SK-N-SH treated with all-trans-retinoic acid at 6 μM for 48 hours (cell line): ENCODE results near the gene UHMK1.

Source experiments
- BACH2 ChIP-seq: fragments of 250-450 bp; sonication (Bioruptor Pico); IDR thresholded peaks from 2 replicates; pipeline ENCODE4 v1.9.0; 2021; ENCODE audit warnings: mild to moderate bottlenecking, borderline replicate concordance
- GLIS3 ChIP-seq: fragments of 250-450 bp; sonication (Bioruptor Pico); IDR thresholded peaks from 2 replicates; pipeline ENCODE4 v1.5.0; 2020; ENCODE audit warnings: mild to moderate bottlenecking, moderate library complexity
- ISL1 ChIP-seq: fragments of 250-450 bp; sonication (Bioruptor Pico); IDR thresholded peaks from 2 replicates; pipeline ENCODE4 v2.1.2; 2022; ENCODE audit warnings: mild to moderate bottlenecking, moderate library complexity
- OSR1 ChIP-seq: fragments of 250-450 bp; sonication (Bioruptor Pico); IDR thresholded peaks from 2 replicates; pipeline ENCODE4 v1.8.0; 2022; ENCODE audit warnings: moderate library complexity, mild to moderate bottlenecking, inconsistent platforms
- SNAI2 ChIP-seq: fragments of 250-450 bp; sonication (Bioruptor Pico); IDR thresholded peaks from 2 replicates; pipeline ENCODE4 v1.5.0; 2020; ENCODE audit warnings: mild to moderate bottlenecking, moderate library complexity
- TCF4 ChIP-seq: fragments of 250-450 bp; sonication (Bioruptor Pico); IDR thresholded peaks from 2 replicates; pipeline ENCODE4 v1.8.0; 2021; ENCODE audit warnings: mild to moderate bottlenecking, moderate library complexity, borderline replicate concordance
- TSHZ2 ChIP-seq: fragments of 250-450 bp; sonication (Bioruptor Pico); IDR thresholded peaks from 2 replicates; pipeline ENCODE4 v1.5.0; 2020; ENCODE audit warnings: mild to moderate bottlenecking, moderate library complexity
- ZC3H10 ChIP-seq: fragments of 250-450 bp; sonication (Bioruptor Pico); IDR thresholded peaks from 2 replicates; pipeline ENCODE4 v1.5.1; 2021; ENCODE audit warnings: mild to moderate bottlenecking, moderate library complexity
- ZFP3 ChIP-seq: fragments of 250-450 bp; sonication (Bioruptor Pico); IDR thresholded peaks from 2 replicates; pipeline ENCODE4 v1.5.0; 2020; ENCODE audit warnings: mild to moderate bottlenecking, moderate library complexity
- ZFP30 ChIP-seq: fragments of 450-650 bp; formaldehyde crosslinking; IDR thresholded peaks from 2 replicates; pipeline ENCODE4 v1.5.0; 2022; ENCODE audit warnings: mild to moderate bottlenecking, moderate library complexity
- ZNF8 ChIP-seq: fragments of 450-650 bp; formaldehyde crosslinking; IDR thresholded peaks from 2 replicates; pipeline ENCODE4 v1.5.0; 2020; ENCODE audit warnings: mild to moderate bottlenecking, moderate library complexity
- TF ChIP-seq, protein P1 (sequence below): fragments of 250-450 bp; sonication (Bioruptor Pico); IDR thresholded peaks from 2 replicates; pipeline ENCODE4 v1.5.1; 2020; ENCODE audit warnings: low read depth, mild to moderate bottlenecking, moderate library complexity
- TF ChIP-seq, protein P2 (sequence below): fragments of 250-450 bp; sonication (Bioruptor Pico); IDR thresholded peaks from 2 replicates; pipeline ENCODE4 v1.8.0; 2020; ENCODE audit warnings: mild to moderate bottlenecking, moderate library complexity, borderline replicate concordance
- TF ChIP-seq, protein P3 (sequence below): fragments of 250-450 bp; sonication (Bioruptor Pico); IDR thresholded peaks from 2 replicates; pipeline ENCODE4 v1.5.1; 2021; ENCODE audit warnings: mild to moderate bottlenecking, moderate library complexity

- TF ChIP-seq ZC3H10 (CRISPR knock-in tag) (no peak), ZFP30 (CRISPR knock-in tag) (no peak), TSHZ2 (no peak), OSR1 (CRISPR knock-in tag) (no peak), ZNF8 (CRISPR knock-in tag) (no peak), ZFP3 (CRISPR knock-in tag) (no peak), SNAI2 (no peak), BACH2 (CRISPR knock-in tag) (no peak), GLIS3 (CRISPR knock-in tag) (no peak), TCF4 (no peak), ISL1 (CRISPR knock-in tag) (no peak)
- TF ChIP-seq, protein P1, sequence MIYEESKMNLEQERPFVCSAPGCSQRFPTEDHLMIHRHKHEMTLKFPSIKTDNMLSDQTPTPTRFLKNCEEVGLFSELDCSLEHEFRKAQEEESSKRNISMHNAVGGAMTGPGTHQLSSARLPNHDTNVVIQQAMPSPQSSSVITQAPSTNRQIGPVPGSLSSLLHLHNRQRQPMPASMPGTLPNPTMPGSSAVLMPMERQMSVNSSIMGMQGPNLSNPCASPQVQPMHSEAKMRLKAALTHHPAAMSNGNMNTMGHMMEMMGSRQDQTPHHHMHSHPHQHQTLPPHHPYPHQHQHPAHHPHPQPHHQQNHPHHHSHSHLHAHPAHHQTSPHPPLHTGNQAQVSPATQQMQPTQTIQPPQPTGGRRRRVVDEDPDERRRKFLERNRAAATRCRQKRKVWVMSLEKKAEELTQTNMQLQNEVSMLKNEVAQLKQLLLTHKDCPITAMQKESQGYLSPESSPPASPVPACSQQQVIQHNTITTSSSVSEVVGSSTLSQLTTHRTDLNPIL (CRISPR knock-in tag): no peak
- TF ChIP-seq, protein P2, sequence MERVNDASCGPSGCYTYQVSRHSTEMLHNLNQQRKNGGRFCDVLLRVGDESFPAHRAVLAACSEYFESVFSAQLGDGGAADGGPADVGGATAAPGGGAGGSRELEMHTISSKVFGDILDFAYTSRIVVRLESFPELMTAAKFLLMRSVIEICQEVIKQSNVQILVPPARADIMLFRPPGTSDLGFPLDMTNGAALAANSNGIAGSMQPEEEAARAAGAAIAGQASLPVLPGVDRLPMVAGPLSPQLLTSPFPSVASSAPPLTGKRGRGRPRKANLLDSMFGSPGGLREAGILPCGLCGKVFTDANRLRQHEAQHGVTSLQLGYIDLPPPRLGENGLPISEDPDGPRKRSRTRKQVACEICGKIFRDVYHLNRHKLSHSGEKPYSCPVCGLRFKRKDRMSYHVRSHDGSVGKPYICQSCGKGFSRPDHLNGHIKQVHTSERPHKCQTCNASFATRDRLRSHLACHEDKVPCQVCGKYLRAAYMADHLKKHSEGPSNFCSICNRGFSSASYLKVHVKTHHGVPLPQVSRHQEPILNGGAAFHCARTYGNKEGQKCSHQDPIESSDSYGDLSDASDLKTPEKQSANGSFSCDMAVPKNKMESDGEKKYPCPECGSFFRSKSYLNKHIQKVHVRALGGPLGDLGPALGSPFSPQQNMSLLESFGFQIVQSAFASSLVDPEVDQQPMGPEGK (CRISPR knock-in tag): no peak
- TF ChIP-seq, protein P3, sequence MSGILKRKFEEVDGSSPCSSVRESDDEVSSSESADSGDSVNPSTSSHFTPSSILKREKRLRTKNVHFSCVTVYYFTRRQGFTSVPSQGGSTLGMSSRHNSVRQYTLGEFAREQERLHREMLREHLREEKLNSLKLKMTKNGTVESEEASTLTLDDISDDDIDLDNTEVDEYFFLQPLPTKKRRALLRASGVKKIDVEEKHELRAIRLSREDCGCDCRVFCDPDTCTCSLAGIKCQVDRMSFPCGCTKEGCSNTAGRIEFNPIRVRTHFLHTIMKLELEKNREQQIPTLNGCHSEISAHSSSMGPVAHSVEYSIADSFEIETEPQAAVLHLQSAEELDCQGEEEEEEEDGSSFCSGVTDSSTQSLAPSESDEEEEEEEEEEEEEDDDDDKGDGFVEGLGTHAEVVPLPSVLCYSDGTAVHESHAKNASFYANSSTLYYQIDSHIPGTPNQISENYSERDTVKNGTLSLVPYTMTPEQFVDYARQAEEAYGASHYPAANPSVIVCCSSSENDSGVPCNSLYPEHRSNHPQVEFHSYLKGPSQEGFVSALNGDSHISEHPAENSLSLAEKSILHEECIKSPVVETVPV (CRISPR knock-in tag): no peak
Measured at GRCh38 chr1:162463021-162463420, 34.6 kb upstream of the UHMK1 start.
